Measurements from ENCODE around the gene OR4K5. TPM values are rescaled to one million over a fixed set of nuclear protein-coding genes. Genes with fewer than 3 reads are reported as not detected.
"Not testable (repeated sequence)": the region's sequence is repeated elsewhere in the genome, so short reads cannot be mapped to it uniquely, and the experiment has no call there.

OR4K5 gene
- total RNA-seq, 2 donors from 2014 or later: not detected

DNA sequence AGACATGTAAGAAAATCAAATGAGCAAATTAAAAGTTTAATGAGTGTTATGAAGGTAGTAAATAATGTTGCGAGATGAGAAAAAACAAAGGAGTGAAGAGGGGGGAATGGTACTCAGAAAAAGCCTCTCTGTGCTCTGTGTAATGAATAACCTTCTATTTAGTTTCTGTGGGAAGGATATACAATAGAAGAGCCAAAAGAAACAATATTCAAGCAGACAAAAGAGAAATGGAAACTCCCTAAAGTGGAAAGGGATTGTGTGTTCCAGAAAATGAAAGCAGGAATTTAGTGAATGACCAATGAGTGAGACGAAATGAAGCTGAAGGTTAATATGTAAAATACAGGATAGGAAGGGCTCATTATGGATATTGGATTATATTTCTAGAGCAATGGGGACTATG is 28.8 kb downstream of the OR4K5 start:
- TF ChIP-seq, protein P1, sequence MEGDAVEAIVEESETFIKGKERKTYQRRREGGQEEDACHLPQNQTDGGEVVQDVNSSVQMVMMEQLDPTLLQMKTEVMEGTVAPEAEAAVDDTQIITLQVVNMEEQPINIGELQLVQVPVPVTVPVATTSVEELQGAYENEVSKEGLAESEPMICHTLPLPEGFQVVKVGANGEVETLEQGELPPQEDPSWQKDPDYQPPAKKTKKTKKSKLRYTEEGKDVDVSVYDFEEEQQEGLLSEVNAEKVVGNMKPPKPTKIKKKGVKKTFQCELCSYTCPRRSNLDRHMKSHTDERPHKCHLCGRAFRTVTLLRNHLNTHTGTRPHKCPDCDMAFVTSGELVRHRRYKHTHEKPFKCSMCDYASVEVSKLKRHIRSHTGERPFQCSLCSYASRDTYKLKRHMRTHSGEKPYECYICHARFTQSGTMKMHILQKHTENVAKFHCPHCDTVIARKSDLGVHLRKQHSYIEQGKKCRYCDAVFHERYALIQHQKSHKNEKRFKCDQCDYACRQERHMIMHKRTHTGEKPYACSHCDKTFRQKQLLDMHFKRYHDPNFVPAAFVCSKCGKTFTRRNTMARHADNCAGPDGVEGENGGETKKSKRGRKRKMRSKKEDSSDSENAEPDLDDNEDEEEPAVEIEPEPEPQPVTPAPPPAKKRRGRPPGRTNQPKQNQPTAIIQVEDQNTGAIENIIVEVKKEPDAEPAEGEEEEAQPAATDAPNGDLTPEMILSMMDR (IDR thresholded peaks at IDR 0.05): no peak
- Histone ChIP-seq H3K36me3 (no peaks in the 10 kb centered on the region), H3K27me3 (no peaks in the 10 kb centered on the region), H3K9ac (ENCODE audit: low read depth in 2 of 2, low read length in 2 of 2) (no peak overlapping the region), H3K4me3 (no peak overlapping the region), H3K4me1 (no peaks in the 10 kb centered on the region), H3K9me3 (no peaks in the 10 kb centered on the region), H3K27ac (no peak overlapping the region)
- intact Hi-C loops (cut with DNase I): no loop called here
- no peak for DNase-seq

DNA sequence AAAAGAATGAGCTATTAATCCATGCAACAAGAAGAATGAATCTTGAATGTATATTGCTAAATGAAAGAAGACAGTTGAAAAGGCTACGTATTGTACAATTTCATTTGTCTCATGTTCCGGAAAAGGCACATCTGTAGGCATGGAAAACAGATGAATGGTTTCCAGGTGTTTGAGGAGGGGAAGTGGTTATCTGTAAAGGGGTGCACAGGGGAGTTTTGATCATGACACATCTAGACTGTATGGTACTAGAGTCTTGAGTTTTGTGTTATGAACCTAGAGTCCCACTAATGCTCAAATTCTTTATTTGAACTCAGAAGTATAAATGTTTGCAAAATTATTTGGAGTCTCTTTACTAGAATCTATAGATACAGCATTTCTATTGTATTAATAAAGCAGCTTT is 49.3 kb downstream of the OR4K5 start:
- H3K4me3 ChIP-seq; H3K9ac ChIP-seq (ENCODE audit: low read depth in 2 of 2, low read length in 2 of 2); H3K36me3 ChIP-seq; H3K4me1 ChIP-seq; DNase-seq; H3K9me3 ChIP-seq; H3K27me3 ChIP-seq; intact Hi-C loops (cut with DNase I); H3K27ac ChIP-seq: not testable (repeated sequence)

Other genes starting within 250 kb of the OR4K5 start
- not detected for gene OR11H2, start 206.7 kb upstream of the OR4K5 start, total RNA-seq
- gene OR4Q3, start 177.0 kb upstream of the OR4K5 start, total RNA-seq: not detected
- not detected for gene OR4M1, start 147.1 kb upstream of the OR4K5 start, total RNA-seq
- gene OR4N2, start 116.8 kb upstream of the OR4K5 start, total RNA-seq: not detected
- gene OR4K2, start 45.5 kb upstream of the OR4K5 start, total RNA-seq: not detected
- not detected for gene OR4K1, start 10.3 kb downstream of the OR4K5 start, total RNA-seq
- gene OR4K15, start 55.0 kb downstream of the OR4K5 start, total RNA-seq: not detected
- gene OR4Q2, start 81.6 kb downstream of the OR4K5 start, total RNA-seq: not detected
- not detected for gene OR4K14, start 98.7 kb downstream of the OR4K5 start, total RNA-seq
- not detected for gene OR4K13, start 115.4 kb downstream of the OR4K5 start, total RNA-seq
- gene OR4L1, start 139.4 kb downstream of the OR4K5 start, total RNA-seq: not detected
- gene OR4K17, start 190.1 kb downstream of the OR4K5 start, total RNA-seq: not detected
- not detected for gene OR4N5, start 218.2 kb downstream of the OR4K5 start, total RNA-seq

All from colonic mucosa (tissue), 4 donors.